SK-N-MC (cell line): ENCODE measurements around the gene GZMA.

Source experiments
- EZH2 ChIP-seq: fragments of 200-600 bp; sonication (generic); IDR thresholded peaks from one replicate; pipeline ENCODE4 v1.6.1; 2017; ENCODE audit warnings: antibody characterized with exemption
- POLR2AphosphoS5 ChIP-seq: IDR thresholded peaks from 2 replicates; pipeline ENCODE4 v1.6.1; 2012; ENCODE audit warnings: mild to moderate bottlenecking, low read depth, low read length, borderline replicate concordance

DNA sequence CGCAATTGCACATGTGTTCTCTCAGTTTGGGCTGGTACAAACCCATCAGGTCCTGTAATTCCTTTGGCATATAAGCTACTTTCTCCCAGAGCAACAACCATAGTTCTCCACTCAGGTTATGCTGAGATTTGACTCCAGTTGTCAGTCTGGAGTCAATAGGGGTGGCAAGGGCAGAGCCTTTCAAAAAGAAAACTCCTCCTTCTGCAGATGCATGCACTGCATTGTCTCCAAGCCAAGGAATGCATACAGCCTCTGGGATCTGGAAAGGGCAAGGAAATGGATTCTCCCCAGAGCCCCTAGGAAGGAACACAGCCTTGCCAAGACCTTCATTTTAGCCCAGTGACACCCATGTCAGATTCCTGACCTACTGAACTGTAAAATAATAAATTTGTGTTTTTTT lies 31.0 kb upstream of the GZMA start:
- TF ChIP-seq POLR2AphosphoS5 (no peak), EZH2 (no peak)
